Adrenal gland (tissue), 5 donors: ENCODE results near the gene ANKRD11.

Experiments used
- CTCF ChIP-seq, 6 experiments: fragments of 450-650 bp in 4 of 6; fragments of 200-600 bp in 2 of 6; sonication (generic) in 1 of 6; IDR thresholded peaks; 1 replicate in 5 of 6; 2 replicates in 1 of 6; pipeline versions ENCODE4 v1.5.1 to v1.8.0; 2016 to 2021; ENCODE audit warnings: antibody characterized with exemption in 6 of 6, mild to moderate bottlenecking in 2 of 6, moderate library complexity in 1 of 6
- POLR2A ChIP-seq, 2 donors: fragments of 450-650 bp; IDR thresholded peaks; one replicate each; pipeline ENCODE4 v1.6.1; 2017; ENCODE audit warnings: antibody characterized with exemption in 2 of 2, mild to moderate bottlenecking in 2 of 2, moderate library complexity in 1 of 2
- donor health status: DM: no; HTN: no; CAD: no.

- no peak for TF ChIP-seq CTCF (IDR thresholded peaks at IDR 0.05)
- TF ChIP-seq POLR2A (IDR thresholded peaks at IDR 0.05) = no peak
Observed at GRCh38 chr16:89341697-89342694, 148.4 kb downstream of the ANKRD11 start.
